ACC112 (cell line): ENCODE measurements around the gene RIMBP3C.
"Not testable (repeated sequence)": the region's sequence is repeated elsewhere in the genome, so short reads cannot be mapped to it uniquely, and the experiment has no call there.

Experiments used
- H2AFZ ChIP-seq: fragments of 200-600 bp; sonication (generic); one replicate; pipeline ENCODE4 v1.6.0; 2017; ENCODE audit warnings: antibody characterized with exemption, low read length; ENCODE audit not compliant: unreplicated experiment
- H3K27ac ChIP-seq: fragments of 200-600 bp; sonication (generic); 2 replicates; pipeline ENCODE4 v1.5.1; 2014; ENCODE audit warnings: low read depth, mild to moderate bottlenecking, antibody characterized with exemption, low read length, moderate library complexity
- H3K27me3 ChIP-seq: fragments of 200-600 bp; sonication (generic); 2 replicates; pipeline ENCODE4 v1.6.1; 2014; ENCODE audit warnings: mild to moderate bottlenecking, antibody characterized with exemption, low read length, moderate library complexity, mixed read lengths; ENCODE audit not compliant: insufficient read depth
- H3K36me3 ChIP-seq: fragments of 200-600 bp; sonication (generic); 2 replicates; pipeline ENCODE4 v1.6.1; 2016; ENCODE audit warnings: mild to moderate bottlenecking, antibody characterized with exemption, low read length, moderate library complexity, mixed read lengths; ENCODE audit not compliant: insufficient read depth
- H3K4me1 ChIP-seq: fragments of 200-600 bp; sonication (generic); one replicate; pipeline ENCODE4 v1.6.1; 2016; ENCODE audit warnings: low read length, mixed read lengths; ENCODE audit not compliant: insufficient read depth, unreplicated experiment, control insufficient read depth
- H3K4me3 ChIP-seq: fragments of 200-600 bp; sonication (generic); 2 replicates; pipeline ENCODE4 v1.5.1; 2014; ENCODE audit warnings: mild to moderate bottlenecking, low read depth, low read length
- H3K79me2 ChIP-seq: fragments of 200-600 bp; sonication (generic); one replicate; pipeline ENCODE4 v1.6.0; 2016; ENCODE audit warnings: low read length; ENCODE audit not compliant: control insufficient read depth, unreplicated experiment, insufficient read depth

RIMBP3C gene

GRCh38 chr22:21570398-21570797 is 19.1 kb upstream of the RIMBP3C start:
- Histone ChIP-seq H2AFZ (no peak overlapping the region), H3K27me3 (no peaks in the 10 kb centered on the region), H3K4me3 (peak overlapping the region; percentile 47), H3K4me1 (peaks cover 30% of the 10 kb centered on the region), H3K79me2 (peaks cover 75% of the 10 kb centered on the region), H3K36me3 (no peaks in the 10 kb centered on the region), H3K27ac (no peak overlapping the region)

DNA sequence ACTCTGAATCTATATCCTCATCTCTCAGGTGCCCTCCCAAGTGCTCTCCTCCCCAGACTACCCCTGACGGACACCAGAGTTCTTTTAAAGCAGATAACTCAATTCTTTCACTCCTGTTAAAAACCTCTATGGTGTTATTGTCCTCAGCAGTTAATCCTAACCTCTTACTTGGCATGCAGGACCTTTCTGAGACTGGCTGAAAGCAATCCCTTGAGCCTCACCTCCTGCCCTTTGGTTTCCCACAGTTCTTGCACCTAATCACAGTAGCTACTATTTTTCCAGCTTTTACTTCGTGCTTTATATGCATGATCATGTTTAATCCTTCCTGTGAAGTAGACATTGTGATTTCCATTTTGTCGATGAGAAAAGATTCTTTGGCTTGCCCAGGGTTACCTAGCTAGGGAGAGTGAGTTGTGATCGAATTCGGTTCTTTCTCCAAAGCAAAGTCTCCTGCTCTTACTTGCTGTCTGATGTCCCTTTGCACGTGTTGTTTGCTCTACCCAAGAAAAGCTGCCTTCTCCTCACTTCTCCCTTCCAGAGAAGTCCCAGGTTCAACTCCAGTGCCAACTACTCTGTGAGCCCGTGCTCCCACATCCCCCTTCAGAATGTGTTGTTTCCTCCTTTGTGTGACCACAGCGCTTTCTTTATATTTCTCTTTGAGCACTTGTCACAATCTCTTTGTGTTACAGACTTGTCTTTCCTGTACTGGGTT is 18.4 kb upstream of the RIMBP3C start:
- Histone ChIP-seq H3K27ac (no peak overlapping the region), H3K36me3 (no peaks in the 10 kb centered on the region)

GRCh38 chr22:21569076-21569427 is 17.8 kb upstream of the RIMBP3C start:
- Histone ChIP-seq H3K4me3 (peak overlapping the region; percentile 95), H3K27ac (peak overlapping the region; percentile 83), H3K79me2 (peaks cover 64% of the 10 kb centered on the region), H3K4me1 (peaks cover 25% of the 10 kb centered on the region)
- not testable (repeated sequence) for H3K36me3 ChIP-seq, H2AFZ ChIP-seq, H3K27me3 ChIP-seq

More for the DNA sequence above, 18.4 kb upstream of the RIMBP3C start:
- H2AFZ ChIP-seq: no peak overlapping the region
- H3K4me3 ChIP-seq: peak overlapping the region; percentile 95
- no peaks in the 10 kb centered on the region for H3K27me3 ChIP-seq
- H3K79me2 ChIP-seq: peaks cover 69% of the 10 kb centered on the region
- H3K4me1 ChIP-seq: peaks cover 30% of the 10 kb centered on the region

DNA sequence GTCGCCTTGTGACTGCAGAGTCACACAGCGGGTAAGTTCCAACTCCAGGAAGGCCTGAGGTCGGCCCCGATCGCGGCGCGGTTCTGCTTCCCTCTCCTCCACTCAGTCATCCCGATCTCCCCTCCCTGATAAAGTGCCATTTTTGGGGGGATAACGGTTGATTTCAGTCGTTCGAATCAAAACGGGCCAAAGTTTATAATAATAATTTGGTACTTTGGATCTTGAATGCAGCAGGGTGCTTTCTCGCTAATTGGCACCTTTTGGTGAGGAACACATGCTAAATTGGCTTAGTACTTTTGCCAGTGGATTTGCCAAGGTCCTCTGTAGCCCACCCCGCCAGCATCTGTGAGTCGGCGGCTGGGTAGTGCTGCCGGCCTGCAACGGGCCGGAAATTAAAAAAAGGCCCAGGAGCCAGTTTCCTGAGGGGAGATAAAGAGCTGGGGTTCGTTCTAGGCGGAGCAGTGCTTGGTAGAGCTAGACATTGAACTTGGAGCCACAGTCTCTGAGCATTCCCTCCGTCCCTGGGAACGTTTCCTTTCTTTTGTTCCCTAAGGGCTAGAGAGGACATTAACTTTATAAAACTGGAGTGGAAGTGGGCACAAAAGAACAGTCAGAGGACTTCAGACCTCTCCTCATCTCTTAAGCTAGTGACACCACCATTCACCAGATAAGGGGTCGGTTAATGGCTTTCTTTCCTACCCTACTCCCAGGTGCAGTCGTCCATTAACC is 17.2 kb upstream of the RIMBP3C start:
- peaks cover 21% of the 10 kb centered on the region for H3K4me1 ChIP-seq
- peaks cover 58% of the 10 kb centered on the region for H3K79me2 ChIP-seq
- no peak overlapping the region for H2AFZ ChIP-seq
- no peaks in the 10 kb centered on the region for H3K27me3 ChIP-seq
- H3K36me3 ChIP-seq: no peaks in the 10 kb centered on the region
- H3K27ac ChIP-seq: peak overlapping the region; percentile 83
- H3K4me3 ChIP-seq: peak overlapping the region; percentile 95

DNA sequence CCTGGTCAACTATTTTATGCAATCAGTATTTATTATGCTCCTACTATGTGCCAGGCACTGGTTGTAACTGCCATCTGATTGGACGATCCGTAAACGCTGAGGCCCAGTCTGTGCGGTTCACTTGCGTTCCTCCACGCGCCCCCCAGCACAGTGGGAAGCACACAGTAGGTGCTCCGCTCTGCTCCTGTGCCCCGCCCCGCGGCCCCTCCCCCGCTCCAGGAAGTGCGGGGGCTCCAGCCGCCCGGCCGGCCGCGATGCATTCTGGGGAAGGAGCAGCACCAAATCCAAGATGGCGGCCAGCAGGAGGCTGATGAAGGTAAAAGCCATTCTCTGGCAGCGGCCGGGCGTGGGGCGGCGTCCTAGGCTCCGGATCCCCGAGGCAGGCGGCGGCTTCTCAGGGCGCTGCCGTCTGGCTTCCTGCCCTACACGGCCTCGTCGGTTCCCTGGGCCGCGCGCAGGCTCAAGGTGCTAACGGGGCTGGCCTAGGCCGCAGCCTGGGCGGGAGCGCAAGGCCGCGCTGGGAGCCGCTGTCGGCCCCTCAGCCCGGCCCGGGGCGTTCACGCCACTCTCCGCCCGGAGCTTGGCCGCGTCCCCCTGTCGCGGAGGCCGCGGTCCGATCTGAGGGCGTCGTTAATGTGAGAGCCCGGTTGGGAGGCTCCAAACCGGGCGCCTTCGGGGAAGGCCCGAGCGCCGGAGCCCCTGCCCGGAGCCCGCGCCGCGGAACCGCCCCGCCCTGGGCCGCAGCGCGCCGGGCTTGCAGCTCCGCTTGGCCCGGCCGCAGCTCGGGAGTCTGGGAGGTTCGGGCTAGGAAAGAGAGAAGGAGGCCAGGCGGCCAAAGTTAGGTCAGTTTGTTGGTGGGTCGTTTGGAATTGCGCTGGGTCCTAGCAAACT is 16.4 kb upstream of the RIMBP3C start, which contains the start of gene UBE2L3:
TSS of gene UBE2L3 (plus strand) at position 259 of the 891 bp plus-strand sequence. CDS start at position 290, 31 bp downstream.
- Histone ChIP-seq H3K27ac (peak within 1 kb of the TSS; percentile 83), H2AFZ (peak within 1 kb of the TSS; percentile 68), H3K4me1 (peaks cover 21% of the 10 kb centered on the region), H3K36me3 (no peaks in the 10 kb centered on the region), H3K27me3 (no peaks in the 10 kb centered on the region), H3K79me2 (peaks cover 50% of the 10 kb centered on the region), H3K4me3 (peak within 1 kb of the TSS; percentile 95)

DNA sequence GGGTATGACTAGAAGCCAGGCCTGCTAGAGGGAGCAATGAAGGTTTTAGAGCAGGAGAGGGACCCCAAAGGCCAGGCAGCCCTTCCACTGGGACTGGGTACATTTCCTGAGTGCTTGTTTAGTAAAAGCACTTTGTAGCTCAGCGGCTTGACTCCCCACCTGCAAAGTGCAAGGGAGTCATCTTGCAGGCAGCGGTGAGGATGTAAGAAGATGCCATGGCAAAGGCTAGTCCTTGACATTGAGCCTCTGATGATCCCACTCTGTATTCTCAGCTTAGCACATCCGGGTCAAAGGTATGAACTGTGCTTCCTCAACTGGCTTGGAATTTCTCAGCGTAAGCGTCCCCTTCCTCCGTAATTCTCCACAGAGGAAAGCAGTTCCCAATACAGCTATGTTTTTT is 13.2 kb upstream of the RIMBP3C start:
- Histone ChIP-seq H3K27ac (no peak overlapping the region), H3K36me3 (no peaks in the 10 kb centered on the region), H3K79me2 (peaks cover 18% of the 10 kb centered on the region), H3K27me3 (no peaks in the 10 kb centered on the region), H3K4me1 (peaks cover 2% of the 10 kb centered on the region), H2AFZ (no peak overlapping the region), H3K4me3 (no peak overlapping the region)

DNA sequence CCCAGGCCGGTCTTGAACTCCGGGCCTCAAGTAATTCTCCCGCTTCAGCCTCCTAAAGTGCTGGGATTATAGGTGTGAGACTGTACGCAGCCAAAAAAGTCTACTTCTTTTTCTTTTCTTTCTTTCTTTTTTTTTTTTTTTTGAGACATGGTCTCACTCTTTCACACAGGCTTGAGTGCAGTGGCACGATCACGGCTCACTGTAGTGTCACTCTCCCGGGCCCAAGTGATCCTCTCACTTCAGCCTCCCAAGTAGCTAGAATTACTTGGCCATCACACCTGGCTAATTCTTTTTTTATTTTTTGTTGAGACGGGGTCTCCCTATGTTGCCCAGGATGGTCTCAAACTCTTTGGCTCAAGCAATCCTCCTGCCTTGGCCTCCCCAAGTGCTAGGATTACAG is 12.7 kb upstream of the RIMBP3C start:
- no peak overlapping the region for H2AFZ ChIP-seq

GRCh38 chr22:21560657-21561056 is 9.4 kb upstream of the RIMBP3C start:
- H3K4me3 ChIP-seq, H3K27ac ChIP-seq, H3K4me1 ChIP-seq, H3K27me3 ChIP-seq, H2AFZ ChIP-seq, H3K36me3 ChIP-seq, H3K79me2 ChIP-seq: not testable (repeated sequence)

More for the DNA sequence above, 12.7 kb upstream of the RIMBP3C start:
- Histone ChIP-seq H3K36me3 (no peaks in the 10 kb centered on the region), H3K27ac (no peak overlapping the region), H3K27me3 (no peaks in the 10 kb centered on the region), H3K4me1 (no peaks in the 10 kb centered on the region), H3K79me2 (peaks cover 13% of the 10 kb centered on the region), H3K4me3 (no peak overlapping the region)

DNA sequence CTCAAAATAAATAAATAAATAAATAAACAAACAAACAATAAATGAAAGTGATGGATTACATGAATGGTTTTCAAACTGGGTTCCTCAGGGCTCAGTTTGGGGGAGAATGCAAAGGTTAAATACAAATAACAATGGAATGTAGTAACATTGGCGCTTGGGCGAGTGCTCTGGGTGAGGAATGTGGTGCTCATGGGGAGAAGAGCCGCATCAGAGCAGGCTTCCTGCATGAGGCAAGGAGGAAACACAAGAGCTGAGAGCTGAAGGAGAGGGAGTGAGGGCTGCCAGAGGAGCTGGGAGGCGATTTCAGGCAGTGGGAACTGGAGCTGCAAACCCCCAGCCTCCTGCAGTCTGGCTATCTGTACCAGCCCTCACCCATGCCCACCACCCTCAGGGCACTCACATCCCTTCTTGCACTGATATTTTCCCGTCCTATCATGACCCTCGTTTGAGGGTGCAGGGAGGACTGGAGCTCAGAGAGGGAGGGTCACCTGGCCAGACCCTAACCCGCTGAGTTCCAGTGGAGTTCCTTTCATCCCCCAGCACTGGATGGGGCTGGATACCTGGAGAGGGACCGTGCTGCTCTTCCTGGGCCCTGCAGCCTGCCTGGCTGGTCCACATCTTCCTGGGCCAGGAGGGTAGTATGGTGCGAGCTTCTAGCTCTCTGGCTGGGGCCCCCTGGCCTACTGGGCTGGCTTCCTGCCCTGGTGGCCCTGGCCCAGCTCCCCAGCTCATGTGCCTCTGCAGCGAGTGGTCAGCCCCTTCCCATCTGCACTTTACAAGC is 8.3 kb upstream of the RIMBP3C start:
- H2AFZ ChIP-seq, H3K27me3 ChIP-seq, H3K36me3 ChIP-seq, H3K27ac ChIP-seq, H3K4me3 ChIP-seq, H3K79me2 ChIP-seq, H3K4me1 ChIP-seq: not testable (repeated sequence)

DNA sequence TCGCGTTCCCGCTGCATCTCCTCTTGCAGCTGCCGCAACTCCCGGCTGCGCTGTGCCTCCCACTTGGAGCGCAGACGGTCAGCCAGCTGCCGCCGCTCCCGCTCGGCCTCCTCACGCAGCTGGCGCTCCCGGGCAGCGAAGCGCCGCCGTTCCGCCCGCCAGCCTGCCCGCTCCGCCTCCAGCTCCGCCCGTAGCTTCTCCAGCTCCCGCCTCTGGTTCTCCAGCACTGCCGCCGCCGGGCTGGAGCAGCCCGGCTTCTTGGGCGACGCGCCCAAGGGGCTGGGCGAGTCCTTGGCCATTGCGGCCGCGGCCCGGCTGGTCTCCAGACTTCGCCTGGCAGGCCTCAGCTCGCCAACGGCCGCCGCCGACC is 598 bp downstream of the RIMBP3C start:
- not testable (repeated sequence) for H3K27ac ChIP-seq, H3K4me1 ChIP-seq, H2AFZ ChIP-seq, H3K36me3 ChIP-seq, H3K27me3 ChIP-seq, H3K79me2 ChIP-seq, H3K4me3 ChIP-seq
